Vagina (tissue), 2 donors: Measurements from ENCODE around the gene FAM120B.

Experiments
- POLR2AphosphoS5 ChIP-seq, 2 donors: sonication (generic); formaldehyde crosslinking; IDR thresholded peaks; one replicate each; pipeline ENCODE4 v1.9.0; 2017; ENCODE audit warnings: antibody characterized with exemption in 2 of 2, mild to moderate bottlenecking in 2 of 2, low read depth in 1 of 2; ENCODE audit not compliant: insufficient read depth in 1 of 2
- TF ChIP-seq, protein P1 (sequence below), 3 experiments: fragments of 450-650 bp in 2 of 3; fragments of 200-600 bp in 1 of 3; sonication (generic) in 1 of 3; IDR thresholded peaks; one replicate each; pipeline ENCODE4 v1.5.1; 2017 to 2019; ENCODE audit warnings: antibody characterized with exemption in 3 of 3, mild to moderate bottlenecking in 2 of 3, moderate library complexity in 2 of 3

DNA sequence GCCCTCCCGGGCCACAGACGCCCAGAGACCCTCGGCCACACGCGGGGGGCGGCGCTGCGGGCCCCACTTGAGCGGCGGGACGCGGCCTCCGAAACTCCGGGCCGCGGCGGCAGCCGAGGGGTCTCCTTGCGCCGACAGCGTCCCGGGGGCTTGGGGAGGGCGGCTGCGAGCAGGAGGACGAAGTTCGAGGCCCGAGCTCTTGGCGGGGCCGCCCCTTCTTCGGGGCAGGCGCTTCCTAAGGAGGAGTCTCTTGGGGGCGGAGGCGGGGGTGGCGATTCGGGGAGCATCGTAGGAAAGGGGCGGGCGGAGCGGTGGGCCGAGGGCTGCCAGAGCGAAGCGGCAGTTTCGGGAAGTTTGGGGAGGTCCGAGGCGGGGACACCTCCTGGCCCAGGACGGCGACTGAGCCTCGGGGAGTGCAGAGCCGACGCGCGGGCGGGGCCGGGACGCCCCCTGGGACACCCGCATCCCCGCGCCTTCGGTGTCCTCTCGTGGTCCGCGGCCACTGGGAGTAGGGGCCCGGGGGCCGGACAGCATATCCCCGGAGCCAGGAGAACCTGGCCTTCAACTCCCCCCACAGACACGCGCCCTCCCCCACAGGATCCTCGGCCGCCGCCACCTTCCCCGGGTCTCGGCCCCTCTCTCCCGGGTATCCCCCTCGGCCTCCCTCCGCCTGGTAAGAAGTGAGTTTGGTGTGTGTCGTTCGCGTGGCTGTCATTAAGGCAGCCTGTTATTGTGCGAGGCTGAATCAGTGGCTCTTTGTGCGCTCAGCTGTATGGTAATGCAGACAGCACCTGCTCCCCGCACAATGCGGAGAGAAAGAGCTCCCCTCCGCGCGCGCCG is 15.1 kb upstream of the FAM120B start:
- TF ChIP-seq, protein P1, sequence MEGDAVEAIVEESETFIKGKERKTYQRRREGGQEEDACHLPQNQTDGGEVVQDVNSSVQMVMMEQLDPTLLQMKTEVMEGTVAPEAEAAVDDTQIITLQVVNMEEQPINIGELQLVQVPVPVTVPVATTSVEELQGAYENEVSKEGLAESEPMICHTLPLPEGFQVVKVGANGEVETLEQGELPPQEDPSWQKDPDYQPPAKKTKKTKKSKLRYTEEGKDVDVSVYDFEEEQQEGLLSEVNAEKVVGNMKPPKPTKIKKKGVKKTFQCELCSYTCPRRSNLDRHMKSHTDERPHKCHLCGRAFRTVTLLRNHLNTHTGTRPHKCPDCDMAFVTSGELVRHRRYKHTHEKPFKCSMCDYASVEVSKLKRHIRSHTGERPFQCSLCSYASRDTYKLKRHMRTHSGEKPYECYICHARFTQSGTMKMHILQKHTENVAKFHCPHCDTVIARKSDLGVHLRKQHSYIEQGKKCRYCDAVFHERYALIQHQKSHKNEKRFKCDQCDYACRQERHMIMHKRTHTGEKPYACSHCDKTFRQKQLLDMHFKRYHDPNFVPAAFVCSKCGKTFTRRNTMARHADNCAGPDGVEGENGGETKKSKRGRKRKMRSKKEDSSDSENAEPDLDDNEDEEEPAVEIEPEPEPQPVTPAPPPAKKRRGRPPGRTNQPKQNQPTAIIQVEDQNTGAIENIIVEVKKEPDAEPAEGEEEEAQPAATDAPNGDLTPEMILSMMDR (IDR thresholded peaks at IDR 0.05), result no peak
- TF ChIP-seq POLR2AphosphoS5 (IDR thresholded peaks at IDR 0.05; ENCODE audit: insufficient read depth in 1 of 2, low read depth in 1 of 2), result peak in 1 of 2 donors; percentile 80
